GM19324 (cell line): ENCODE data around the gene NFATC1.

Experiments
- ATAC-seq: cut with Tn5 transposase; IDR thresholded peaks from one replicate; pipeline ENCODE4 v1.9.1; 2021; ENCODE audit warnings: mild to moderate bottlenecking, moderate library complexity; ENCODE audit not compliant: unreplicated experiment, low FRiP score

Gene NFATC1

DNA sequence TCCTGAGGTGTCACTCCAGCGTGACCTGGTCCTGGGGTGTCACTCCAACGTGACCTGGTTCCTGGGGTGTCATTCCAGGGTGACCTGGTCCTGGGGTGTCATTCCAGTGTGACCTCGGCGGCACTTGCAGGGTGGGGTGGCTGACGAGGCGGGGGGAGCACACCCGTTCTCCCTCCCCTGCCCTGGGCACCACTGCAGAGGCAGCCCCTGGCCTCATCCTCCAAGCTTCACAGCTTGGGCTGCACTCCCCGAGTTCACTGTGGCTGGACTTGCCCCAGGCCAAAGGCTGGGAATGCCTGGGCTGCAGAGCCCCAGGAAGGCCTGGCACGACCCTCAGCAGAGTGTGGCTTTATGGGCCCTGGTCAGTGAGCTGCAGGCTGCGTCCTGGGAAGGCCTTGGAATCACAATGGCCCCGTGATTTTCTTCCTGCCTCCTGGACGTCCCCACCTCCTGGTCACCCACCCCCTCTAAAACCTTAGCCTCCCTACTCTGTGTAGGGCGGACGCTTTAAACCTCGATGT, 88.3 kb downstream of the NFATC1 start:
- no peak for ATAC-seq

DNA sequence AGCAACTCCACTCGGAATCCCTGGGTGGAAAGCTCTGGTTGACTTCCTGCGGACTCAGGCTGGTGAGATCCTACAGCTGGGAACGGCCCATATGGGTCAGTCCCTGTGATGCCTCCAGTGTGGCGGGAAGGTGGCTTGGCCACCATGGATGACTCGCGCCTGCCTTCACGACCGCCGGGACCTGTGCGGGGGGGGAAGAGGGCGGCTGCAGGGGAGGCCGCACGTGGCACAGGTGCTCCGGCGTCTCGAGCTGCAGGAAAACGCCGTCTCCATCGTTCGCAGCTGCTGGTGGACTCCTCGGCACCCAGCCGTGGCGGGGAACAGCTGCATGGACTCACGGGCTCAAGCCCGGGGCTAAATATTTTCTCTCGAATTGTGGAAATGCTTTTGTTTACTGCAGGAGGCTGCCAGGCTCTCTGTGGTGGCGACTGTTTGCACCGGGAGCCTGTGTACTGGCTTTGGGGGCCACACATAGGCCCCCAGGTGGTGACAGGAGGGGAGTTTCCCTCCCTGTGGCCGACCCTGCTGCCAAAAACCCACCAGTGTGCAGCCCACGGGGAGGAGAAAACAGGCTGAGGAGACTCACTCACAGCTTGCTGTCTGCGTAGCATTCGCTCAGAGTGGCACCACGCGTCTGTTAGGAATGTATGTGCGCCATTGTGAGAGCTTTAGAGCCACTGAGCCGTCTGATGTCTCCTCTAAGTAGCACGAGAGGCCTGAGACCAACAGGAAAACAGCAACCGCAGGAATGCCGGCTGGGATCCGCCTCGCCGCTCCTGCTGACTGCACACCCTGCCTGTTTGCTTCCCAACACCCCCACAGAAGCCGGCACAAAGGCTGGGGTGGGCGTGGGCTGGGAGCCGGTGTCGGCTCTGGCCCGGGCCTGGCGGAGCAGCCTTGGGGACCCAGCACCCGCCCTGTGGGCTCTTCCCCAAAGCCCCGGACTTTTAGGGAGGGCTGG, 89.2 kb downstream of the NFATC1 start:
- ATAC-seq = no peak

DNA sequence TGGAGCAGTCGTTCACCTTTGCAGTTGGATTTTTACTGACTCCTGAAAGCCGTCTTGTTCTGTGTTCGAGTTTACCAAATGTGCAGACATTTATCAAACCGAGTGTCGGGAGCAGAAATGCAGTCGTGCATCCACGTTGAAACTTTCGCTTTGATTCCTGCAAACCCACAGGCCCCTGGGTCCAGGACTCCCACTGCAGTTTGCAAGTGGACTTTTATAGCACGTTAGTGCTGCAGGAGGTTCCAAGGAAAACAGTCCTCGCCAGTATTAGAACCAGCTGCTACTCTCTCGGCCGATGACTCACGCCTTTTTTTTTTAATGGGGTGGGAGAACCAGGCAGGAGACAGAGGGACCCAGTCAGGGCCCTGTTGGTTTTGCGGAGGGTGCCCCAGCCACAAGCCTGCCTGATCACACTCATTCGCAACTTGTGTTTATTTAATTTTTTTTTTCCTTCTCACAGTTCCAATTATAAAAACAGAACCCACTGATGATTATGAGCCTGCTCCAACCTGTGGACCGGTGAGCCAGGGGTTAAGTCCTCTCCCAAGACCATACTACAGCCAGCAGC, 90.1 kb downstream of the NFATC1 start:
- no peak for ATAC-seq

DNA sequence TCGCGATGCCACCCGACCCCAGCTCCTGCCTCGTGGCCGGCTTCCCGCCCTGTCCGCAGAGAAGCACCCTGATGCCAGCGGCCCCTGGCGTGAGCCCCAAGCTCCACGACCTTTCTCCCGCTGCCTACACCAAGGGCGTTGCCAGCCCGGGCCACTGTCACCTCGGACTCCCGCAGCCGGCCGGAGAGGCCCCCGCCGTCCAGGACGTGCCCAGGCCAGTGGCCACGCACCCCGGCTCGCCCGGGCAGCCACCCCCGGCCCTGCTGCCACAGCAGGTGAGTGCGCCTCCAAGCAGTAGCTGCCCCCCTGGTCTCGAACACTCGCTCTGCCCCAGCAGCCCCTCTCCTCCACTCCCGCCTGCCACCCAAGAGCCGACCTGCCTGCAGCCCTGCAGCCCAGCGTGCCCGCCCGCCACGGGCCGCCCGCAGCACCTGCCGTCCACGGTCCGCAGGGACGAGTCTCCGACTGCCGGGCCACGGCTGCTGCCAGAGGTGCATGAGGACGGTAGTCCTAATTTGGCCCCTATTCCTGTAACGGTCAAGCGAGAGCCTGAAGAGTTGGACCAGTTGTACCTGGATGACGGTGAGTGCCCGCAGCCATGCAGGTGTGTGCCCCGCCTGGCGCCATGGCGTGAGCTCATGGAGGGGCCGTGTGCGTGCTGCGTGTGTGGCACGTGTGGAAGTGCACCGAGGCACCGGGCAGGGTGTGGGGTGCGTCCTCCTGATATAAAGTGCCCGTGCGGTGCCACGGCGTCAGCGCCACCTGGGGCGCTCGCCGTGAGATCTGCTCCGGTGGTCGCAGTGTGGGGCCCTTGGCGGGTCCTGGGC, 90.8 kb downstream of the NFATC1 start:
- ATAC-seq = no peak

DNA sequence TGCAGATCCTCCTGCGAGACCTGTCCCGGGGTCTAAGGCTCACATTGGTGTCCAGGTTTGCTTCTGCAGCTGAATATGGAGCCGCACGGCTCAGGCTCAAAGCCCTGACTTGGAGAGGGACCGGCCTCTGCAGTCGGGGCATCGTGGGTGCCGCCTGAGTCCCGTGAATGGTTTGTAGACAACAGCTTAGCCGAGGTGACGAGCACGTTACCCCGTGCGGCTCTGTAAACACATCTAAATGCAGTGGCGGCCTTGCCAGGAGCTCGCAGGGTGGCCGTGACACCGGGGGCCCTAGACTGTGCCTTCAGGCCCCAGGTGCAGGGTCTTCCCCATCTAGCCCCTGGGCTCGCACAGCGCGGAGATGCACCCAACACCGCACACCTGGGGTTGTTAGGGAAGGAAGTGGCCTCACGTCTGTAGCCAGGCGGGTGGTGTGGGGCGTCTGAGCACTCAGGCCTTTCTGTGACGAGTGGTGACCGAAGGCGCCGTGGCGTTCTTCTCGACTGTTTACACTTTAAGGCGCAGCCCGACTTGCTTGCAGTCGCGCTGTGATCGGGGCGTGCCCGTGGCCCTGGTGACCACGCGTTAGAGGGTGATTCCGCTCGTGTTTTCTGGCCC, 91.6 kb downstream of the NFATC1 start:
- ATAC-seq = no peak

DNA sequence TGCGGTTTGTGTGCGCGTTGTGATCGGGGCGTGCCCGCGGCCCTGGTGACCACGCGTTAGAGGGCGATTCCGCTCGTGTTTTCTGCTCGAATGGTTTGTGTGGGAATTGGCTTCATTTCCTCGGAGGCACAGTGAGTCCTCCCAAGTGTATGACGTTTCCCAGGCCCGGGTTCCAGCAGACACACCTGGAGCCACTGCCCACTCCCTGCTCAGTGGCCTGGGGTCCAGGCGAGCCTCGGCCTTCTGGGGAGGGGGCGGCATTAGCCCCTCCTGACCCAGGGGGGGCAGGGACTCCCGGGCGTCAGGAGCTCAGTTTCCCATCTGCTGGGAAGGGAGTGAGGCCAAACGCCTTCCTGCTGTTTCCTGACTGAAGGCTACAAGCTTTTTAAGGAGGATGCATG, 92.1 kb downstream of the NFATC1 start:
- ATAC-seq = no peak

DNA sequence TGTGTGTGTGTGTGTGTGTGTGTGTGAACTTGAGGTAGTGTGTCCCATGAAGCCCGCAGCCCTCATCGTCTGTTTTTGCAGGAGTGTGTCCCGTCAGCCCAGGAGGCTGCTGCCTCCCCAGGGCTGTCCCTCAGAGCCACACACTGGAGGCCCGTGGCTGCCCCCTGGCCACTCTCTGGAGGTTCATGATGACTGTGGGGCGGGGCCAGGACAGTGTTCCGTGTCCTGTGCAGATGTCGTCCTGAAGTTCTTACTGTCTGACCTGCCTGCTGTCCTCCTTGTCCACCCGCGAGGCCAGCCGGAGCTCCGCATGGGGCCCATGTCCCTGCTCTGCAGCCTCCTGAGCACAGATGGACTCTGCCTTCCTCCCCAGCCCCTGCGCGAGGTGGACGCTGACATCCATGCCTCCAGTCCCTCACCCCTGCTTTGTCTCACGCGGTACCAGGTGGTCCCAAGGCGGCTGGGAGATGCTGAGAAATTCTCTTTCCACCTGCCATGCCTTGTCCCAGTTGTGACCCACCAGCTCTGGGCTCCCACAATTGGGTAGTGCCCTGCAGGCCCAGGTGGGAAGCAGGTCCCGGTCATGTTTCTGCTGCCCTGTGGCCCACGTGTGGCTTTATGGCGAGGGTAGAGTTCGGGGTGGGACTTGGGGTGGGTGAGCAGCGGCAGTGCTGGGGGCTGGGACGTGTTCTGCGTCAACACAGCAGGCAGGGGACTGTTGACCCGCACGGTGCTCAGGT, 92.8 kb downstream of the NFATC1 start:
- ATAC-seq = no peak

DNA sequence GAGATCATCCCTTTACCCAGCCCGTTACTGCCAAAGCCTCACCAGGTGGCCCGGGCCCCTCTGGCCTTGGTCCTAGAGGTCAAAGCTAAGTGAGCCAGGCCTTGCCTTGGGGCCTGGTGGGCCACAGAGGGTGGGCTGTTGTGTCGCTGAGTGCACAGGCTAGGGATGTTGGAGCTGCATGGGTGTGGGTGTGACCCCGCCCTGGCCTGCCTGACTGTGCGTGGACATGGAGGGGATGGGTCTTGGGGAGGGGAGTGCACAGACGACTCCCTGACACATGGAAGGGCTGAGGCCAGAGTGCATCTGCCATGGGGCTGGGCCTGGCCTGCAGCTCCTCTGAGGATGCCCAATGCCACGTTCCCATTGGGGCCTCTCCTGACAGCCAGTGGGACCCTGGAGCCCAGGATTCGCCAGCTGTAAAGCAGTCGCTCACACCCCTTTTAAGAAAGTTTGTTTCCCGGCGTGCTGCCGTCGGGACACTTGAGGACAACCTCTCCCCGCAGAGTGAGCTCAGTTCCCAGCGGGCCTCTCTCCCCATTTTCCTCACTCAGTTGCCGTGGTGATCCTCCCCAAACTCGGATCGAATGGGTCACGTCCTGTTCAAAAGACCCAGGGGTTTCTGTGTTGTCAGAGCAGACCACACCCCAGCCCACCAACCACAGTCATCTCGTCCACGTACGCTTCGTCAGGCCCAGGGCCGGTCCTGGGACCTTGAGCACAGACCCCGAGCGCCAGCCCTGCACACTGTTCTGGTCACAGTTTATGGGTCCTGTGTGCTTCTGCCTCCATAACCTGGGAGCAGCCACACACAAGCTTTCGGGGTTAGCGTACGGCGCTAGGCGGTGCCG, 93.5 kb downstream of the NFATC1 start:
- no peak for ATAC-seq

DNA sequence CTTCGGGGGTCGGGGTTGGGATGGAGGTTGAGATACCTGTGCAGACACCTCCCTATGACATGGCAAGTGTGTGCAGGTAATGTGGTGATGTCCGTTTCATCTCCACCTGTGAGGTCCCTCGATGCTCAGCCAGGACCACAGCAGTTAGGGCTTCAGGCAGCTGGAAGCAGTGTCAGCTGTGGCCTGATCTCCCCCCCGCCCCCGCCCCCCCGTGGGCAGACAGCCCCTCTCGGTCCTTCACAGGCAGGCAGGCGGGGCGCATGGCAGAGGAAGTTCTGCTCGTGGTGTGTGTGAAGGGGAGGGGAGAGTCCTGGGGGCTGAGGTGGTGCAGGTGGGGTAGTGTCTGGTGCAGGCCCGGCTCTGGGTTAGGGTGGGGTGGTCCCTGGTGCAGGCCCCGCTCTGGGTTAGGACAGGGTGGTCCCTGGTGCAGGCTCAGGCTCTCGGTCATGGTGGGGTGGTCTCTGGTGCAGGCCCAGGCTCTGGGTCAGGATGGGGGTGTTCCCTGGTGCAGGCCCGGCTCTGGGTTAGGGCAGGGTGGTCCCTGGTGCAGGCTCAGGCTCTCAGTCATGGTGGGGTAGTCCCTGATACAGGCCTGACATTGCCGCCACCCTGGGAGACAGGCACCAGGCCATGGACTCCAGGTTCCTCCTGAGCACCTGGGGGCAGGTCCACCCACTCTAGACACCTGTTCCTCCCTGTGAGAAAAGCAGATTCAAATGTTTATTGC, 94.3 kb downstream of the NFATC1 start:
- ATAC-seq = no peak

DNA sequence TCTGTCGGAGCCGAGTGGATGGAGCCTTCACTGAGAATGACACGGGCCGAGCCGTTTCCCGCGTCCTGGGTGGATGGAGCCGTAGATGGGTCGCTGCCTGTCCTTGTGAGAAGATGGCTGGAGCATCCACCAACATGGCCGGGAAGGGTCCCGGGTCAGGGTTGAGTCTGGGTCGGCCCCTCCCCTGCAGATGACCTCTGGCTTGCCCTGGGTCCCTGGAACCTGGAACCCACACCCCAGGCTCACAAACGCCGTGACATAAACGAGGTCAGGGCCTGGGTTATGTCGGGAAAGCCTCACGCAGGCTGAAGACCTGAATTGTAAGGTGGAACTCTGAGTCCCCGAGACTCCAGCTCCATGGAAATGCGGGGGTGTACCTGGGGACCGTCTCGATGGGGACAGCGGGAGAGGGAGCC, 94.9 kb downstream of the NFATC1 start:
- ATAC-seq = no peak

DNA sequence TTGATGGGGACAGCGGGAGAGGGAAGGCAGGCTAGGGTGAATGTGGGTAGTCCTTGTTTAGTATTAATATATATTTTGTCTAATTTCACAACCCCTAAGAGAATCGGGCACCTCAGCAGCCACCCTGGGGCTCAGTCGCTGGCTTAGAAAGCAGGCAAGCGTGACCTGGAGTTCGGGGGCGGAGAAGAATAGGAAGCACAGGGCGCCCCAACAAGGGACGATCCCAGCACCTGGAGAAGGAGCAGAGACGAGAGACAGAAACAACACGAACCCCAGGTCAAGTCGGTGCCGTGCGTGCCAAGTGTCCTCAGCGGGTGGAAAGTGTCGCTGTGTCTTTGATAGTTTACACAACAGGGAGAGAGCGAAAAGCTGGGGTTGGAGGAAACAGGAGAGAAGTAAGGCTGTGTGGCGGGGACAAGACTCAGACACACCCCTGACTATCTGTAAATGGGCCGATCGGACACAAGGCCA, 95.4 kb downstream of the NFATC1 start:
- no peak for ATAC-seq

DNA sequence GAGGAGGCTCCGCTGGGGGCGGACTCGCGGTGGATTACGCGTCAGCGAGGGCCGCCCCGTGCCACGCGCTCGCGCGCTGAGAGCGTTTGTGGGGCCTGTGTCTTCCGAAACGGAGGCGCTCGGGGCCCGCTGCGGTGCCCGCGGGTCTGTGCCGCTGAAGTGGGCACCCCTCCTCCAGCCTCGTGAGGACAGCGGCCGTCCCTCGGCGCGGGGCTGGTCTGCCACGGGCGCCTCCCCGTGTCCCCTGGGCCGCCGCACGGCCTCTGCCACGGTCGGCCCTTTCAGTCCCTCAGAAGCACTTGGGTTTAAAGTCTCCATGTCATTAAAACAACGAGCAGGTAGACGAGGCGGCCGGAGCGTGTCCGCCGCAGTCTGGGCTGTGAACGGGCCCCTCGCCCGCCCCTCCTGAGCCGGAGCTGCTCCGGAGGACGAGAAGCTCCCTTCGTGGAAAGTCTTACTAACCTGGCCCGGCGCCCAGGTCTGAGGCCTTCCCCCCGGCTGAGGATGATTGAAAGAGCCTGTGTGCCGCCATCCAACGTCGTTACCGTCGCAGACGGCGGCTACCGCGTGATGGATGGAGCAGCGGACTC, 97.6 kb downstream of the NFATC1 start:
- ATAC-seq = no peak

DNA sequence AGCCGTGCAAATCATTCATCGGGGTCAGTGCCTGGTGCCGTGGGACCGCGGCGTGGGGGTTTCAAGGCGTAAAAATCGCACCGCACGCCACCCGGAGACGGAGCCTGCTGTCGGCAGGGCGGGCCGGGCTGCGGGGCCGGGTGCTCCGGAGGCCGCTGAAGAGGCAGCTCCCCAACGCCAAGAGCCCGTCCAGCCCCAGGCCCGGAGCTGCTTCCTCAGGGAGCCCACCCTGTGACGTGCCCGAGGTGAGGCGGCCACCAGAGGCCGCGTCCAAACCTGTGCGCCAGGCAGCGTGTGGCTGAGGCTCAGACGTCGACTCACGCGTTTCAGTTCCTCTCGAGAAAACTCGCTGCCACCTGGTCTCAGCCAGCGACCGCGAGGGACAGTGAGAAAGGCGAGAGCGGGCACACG, 98.1 kb downstream of the NFATC1 start:
- ATAC-seq = no peak

DNA sequence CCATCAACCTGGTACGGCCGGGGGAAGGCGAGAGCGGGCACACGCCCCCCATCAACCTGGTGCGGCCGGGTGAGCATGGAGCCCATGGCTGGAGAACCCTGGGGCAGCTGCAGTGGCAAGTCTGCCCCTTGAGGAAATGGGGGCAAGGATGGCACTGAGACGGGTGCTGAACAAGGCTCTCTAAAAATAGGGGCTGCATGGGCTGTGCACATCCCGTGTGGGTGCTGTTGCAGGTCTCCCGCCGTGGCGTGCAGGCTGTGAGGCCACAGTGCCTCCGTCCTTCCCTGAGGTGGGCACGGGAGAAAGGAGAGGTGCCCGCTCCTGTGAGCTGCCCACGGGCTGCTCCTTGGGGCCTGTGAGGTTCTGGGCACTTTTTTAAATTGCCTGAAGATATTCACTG, 99.2 kb downstream of the NFATC1 start:
- ATAC-seq = no peak

DNA sequence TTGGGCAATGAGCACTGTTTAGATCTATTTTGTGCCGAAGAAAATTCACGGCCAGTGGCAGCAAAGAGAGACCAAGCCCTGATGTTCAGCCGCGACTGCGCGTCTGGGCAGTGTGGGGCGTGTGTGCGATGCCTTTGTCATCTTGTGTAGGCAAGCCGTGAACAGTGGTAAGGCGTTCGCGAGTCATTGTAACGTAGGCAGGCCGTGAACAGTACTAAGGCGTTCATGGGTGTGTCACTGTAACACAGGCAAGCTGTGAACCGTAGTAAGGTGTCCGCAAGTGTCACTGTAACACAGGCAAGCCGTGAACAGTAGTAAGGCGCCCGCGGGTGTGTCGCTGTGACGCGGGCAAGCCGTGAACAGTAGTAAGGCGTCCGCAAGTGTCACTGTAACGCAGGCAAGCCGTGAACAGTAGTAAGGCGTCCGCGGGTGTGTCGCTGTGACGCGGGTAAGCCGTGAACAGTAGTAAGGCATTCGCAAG, 99.9 kb downstream of the NFATC1 start:
- no peak for ATAC-seq

DNA sequence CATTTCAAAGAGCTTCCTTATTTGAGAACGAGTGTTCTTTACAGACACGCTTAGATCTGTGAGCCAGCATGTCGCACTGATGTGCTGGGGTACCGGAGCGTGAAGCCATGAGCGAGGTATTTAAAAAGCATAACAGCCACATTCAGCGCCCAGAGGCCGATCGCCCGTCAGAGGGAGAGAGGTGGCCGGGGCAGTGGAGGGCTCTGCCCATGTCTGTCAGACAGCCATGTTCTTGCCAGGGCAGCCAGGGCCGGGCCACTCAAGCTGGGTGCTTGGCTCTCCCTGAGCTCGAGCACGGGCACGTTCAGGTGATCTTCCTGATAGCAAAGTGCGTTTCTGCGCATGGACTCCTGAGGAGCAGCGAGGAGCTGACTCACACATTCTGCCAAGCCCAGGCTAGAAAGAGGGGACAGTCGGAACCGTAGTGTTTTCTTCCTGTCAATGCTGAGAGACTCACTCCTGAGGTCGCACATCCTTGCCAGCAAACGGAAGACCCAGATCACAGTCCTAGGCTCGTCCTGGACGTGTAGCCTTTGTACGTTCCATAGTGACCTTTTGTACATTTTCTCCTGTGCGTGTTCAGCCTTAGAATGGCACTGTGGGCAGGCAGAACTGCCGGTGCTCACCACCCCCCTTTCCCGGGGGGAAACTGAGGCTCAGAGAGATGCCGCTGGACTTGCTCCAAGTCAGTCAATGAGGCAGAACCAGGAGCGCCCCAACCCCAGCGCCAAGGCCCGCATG, 100.7 kb downstream of the NFATC1 start:
- no peak for ATAC-seq
